Measurements from ENCODE around the gene SLC27A2. TPM values are rescaled to one million over a fixed set of nuclear protein-coding genes. Genes with fewer than 3 reads are reported as not detected.

SLC27A2 gene
- total RNA-seq, 4 donors from 2014 or later, result 0.44 to 10.9 (median 1.7) TPM

- TF ChIP-seq, protein P1, sequence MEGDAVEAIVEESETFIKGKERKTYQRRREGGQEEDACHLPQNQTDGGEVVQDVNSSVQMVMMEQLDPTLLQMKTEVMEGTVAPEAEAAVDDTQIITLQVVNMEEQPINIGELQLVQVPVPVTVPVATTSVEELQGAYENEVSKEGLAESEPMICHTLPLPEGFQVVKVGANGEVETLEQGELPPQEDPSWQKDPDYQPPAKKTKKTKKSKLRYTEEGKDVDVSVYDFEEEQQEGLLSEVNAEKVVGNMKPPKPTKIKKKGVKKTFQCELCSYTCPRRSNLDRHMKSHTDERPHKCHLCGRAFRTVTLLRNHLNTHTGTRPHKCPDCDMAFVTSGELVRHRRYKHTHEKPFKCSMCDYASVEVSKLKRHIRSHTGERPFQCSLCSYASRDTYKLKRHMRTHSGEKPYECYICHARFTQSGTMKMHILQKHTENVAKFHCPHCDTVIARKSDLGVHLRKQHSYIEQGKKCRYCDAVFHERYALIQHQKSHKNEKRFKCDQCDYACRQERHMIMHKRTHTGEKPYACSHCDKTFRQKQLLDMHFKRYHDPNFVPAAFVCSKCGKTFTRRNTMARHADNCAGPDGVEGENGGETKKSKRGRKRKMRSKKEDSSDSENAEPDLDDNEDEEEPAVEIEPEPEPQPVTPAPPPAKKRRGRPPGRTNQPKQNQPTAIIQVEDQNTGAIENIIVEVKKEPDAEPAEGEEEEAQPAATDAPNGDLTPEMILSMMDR (IDR thresholded peaks at IDR 0.05; ENCODE audit: low read depth), result no peak
Measured at GRCh38 chr15:50259276-50259675, 77.3 kb downstream of the SLC27A2 start.

GRCh38 chr15:50260969-50261496 lies 79.0 kb downstream of the SLC27A2 start:
- TF ChIP-seq, protein P1 (IDR thresholded peaks at IDR 0.05; ENCODE audit: low read depth), result no peak

- TF ChIP-seq, protein P1 (IDR thresholded peaks at IDR 0.05; ENCODE audit: low read depth), result no peak
Measured at GRCh38 chr15:50261981-50262380, 80.0 kb downstream of the SLC27A2 start.

DNA sequence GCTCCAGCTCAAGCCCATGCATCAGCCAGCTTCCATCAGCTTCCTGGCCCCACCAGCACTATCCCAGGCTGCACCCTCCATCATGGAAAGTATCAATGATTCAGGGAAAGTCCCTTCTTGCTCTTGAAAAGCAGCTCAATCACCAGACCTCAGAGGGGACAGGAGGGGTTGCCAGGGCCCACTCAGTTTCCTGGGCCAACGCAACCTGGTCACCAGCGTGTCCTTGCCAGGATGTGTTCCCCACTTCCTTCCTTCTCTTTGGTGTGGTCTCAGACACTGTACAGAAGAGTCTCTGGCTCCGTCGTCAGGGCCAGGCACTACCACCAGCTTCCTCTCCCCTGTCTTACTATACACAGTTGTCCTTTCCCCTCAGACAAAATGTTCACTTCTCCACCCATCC lies 80.5 kb downstream of the SLC27A2 start:
- TF ChIP-seq, protein P1 (IDR thresholded peaks at IDR 0.05; ENCODE audit: low read depth), result no peak

- TF ChIP-seq, protein P1 (IDR thresholded peaks at IDR 0.05; ENCODE audit: low read depth), result no peak
Measured at GRCh38 chr15:50265620-50266019, 83.6 kb downstream of the SLC27A2 start, which contains the start of gene HDC. HDC (minus strand) TSS chr15:50265726; CDS start chr15:50265623, 103 bp downstream.

GRCh38 chr15:50267577-50267976 lies 85.6 kb downstream of the SLC27A2 start:
- TF ChIP-seq, protein P1 (IDR thresholded peaks at IDR 0.05; ENCODE audit: low read depth), result no peak

DNA sequence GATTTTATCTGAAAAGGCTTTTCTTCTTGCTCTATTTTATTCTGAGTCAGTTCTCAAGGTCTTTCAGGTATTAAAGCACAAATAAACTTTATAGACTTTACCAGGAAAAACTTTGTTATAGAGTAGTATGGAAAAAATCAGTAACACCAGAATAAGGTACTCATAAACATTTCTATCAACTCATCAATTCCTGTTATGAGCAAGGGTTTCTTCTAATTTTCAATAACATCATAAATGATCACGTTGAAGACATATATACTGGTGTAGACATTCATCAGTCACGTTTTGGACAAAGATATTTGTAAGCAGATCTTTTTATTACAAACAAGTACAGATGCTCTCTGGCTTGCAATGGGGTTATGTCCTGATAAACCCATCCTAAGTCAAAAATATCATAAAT lies 93.1 kb downstream of the SLC27A2 start:
- TF ChIP-seq, protein P1 (IDR thresholded peaks at IDR 0.05; ENCODE audit: low read depth), result no peak

Data from subcutaneous adipose tissue (tissue), 4 donors.